Endothelial cell (in vitro differentiated cells): Measurements from ENCODE around the gene CUX1. TPM values are rescaled to one million over a fixed set of nuclear protein-coding genes. Genes with fewer than 3 reads are reported as not detected.
"Not testable (repeated sequence)": the region's sequence is repeated elsewhere in the genome, so short reads cannot be mapped to it uniquely, and the experiment has no call there.

Source experiments
- DNase-seq: peaks from one replicate; pipeline ENCODE4 v3.0.0; 2021; ENCODE audit warnings: low spot score
- H3K27ac Mint-ChIP-seq: one replicate; pipeline ENCODE4 v1.8.0; 2021; ENCODE audit warnings: mixed read lengths, inconsistent platforms; ENCODE audit not compliant: unreplicated experiment
- H3K27me3 Mint-ChIP-seq: one replicate; pipeline ENCODE4 v1.8.0; 2021; ENCODE audit warnings: mild to moderate bottlenecking, moderate library complexity, mixed read lengths, inconsistent platforms; ENCODE audit not compliant: unreplicated experiment
- H3K36me3 Mint-ChIP-seq: one replicate; pipeline ENCODE4 v1.8.0; 2021; ENCODE audit warnings: mild to moderate bottlenecking, low read depth, mixed read lengths, inconsistent platforms; ENCODE audit not compliant: unreplicated experiment
- H3K4me1 Mint-ChIP-seq: one replicate; pipeline ENCODE4 v1.8.0; 2021; ENCODE audit warnings: mild to moderate bottlenecking, mixed read lengths, inconsistent platforms; ENCODE audit not compliant: unreplicated experiment
- H3K4me3 Mint-ChIP-seq: one replicate; pipeline ENCODE4 v1.8.0; 2021; ENCODE audit warnings: mild to moderate bottlenecking, mixed read lengths, inconsistent platforms; ENCODE audit not compliant: unreplicated experiment
- H3K9me3 Mint-ChIP-seq: one replicate; pipeline ENCODE4 v1.8.0; 2021; ENCODE audit warnings: mixed read lengths, inconsistent platforms; ENCODE audit not compliant: unreplicated experiment
- CTCF ChIP-seq: fragments of 200-600 bp; sonication (generic); IDR thresholded peaks from one replicate; pipeline ENCODE4 v1.5.0; 2021; ENCODE audit warnings: antibody characterized with exemption; ENCODE audit not compliant: unreplicated experiment
- total RNA-seq: library from RNA; stranded (reverse); fragmentation: NEBNext Ultra II Directional; extraction: Animal tissue kit (Norgen Biotek cat#: 25700); gene quantifications from one replicate; pipeline ENCODE4 v1.2.1, GENCODE V29; 2021; ENCODE audit not compliant: unreplicated experiment

Gene CUX1
- total RNA-seq, 1 donor from 2014 or later: 43.7 TPM

- no peak for TF ChIP-seq CTCF
- Mint-ChIP-seq H3K27me3 (peaks cover 4% of the 10 kb centered on the region), H3K9me3 (no peaks in the 10 kb centered on the region), H3K27ac (no peak overlapping the region), H3K36me3 (peaks cover 4% of the 10 kb centered on the region), H3K4me1 (peaks cover under 1% of the 10 kb centered on the region), H3K4me3 (no peak overlapping the region)
- no peak for DNase-seq
Observed at GRCh38 chr7:102175423-102176170, 358.2 kb downstream of the CUX1 start.

GRCh38 chr7:102178410-102178809, 361.0 kb downstream of the CUX1 start:
- Mint-ChIP-seq H3K36me3 (peaks cover 4% of the 10 kb centered on the region), H3K27me3 (peaks cover 2% of the 10 kb centered on the region), H3K4me1 (no peaks in the 10 kb centered on the region)

GRCh38 chr7:102180727-102181126, 363.3 kb downstream of the CUX1 start:
- Mint-ChIP-seq H3K27me3 (no peaks in the 10 kb centered on the region), H3K9me3 (no peaks in the 10 kb centered on the region), H3K36me3 (peaks cover 5% of the 10 kb centered on the region), H3K4me1 (no peaks in the 10 kb centered on the region), H3K4me3 (no peak overlapping the region), H3K27ac (no peak overlapping the region)
- DNase-seq: no peak
- no peak for TF ChIP-seq CTCF

More at GRCh38 chr7:102178410-102178809, 361.0 kb downstream of the CUX1 start:
- no peaks in the 10 kb centered on the region for H3K9me3 Mint-ChIP-seq
- H3K4me3 Mint-ChIP-seq: no peak overlapping the region
- no peak for TF ChIP-seq CTCF
- no peak for DNase-seq
- no peak overlapping the region for H3K27ac Mint-ChIP-seq

- no peak for DNase-seq
- no peak overlapping the region for H3K4me3 Mint-ChIP-seq
- TF ChIP-seq CTCF: no peak
- H3K27me3 Mint-ChIP-seq: peaks cover 1% of the 10 kb centered on the region
- H3K36me3 Mint-ChIP-seq: peaks cover 11% of the 10 kb centered on the region
- H3K9me3 Mint-ChIP-seq: no peaks in the 10 kb centered on the region
- H3K27ac Mint-ChIP-seq: no peak overlapping the region
- no peaks in the 10 kb centered on the region for H3K4me1 Mint-ChIP-seq
Observed at GRCh38 chr7:102181517-102181916, 364.1 kb downstream of the CUX1 start.

GRCh38 chr7:102182016-102182415, 364.6 kb downstream of the CUX1 start:
- Mint-ChIP-seq H3K27me3 (peaks cover 3% of the 10 kb centered on the region), H3K27ac (no peak overlapping the region), H3K4me1 (no peaks in the 10 kb centered on the region), H3K36me3 (peaks cover 11% of the 10 kb centered on the region), H3K9me3 (no peaks in the 10 kb centered on the region), H3K4me3 (no peak overlapping the region)
- TF ChIP-seq CTCF: no peak
- no peak for DNase-seq

- H3K4me1 Mint-ChIP-seq, H3K27me3 Mint-ChIP-seq, DNase-seq, H3K36me3 Mint-ChIP-seq, H3K9me3 Mint-ChIP-seq, H3K4me3 Mint-ChIP-seq, H3K27ac Mint-ChIP-seq: not testable (repeated sequence)
Observed at GRCh38 chr7:102183848-102184247, 366.4 kb downstream of the CUX1 start.
